ENCODE data around the gene GRM6.
A peak's percentile ranks its signal among the peaks of the same experiment; 100 is the strongest.

Gene GRM6

GRCh38 chr5:178994580-178995340 is at the start of gene GRM6:
Gene GRM6 (minus strand): TSS chr5:178995320. CDS start chr5:178994944, 376 bp downstream.
- no peak for DNase-seq (ENCODE audit: low read depth)

- DNase-seq (ENCODE audit: low read depth): no peak
These were observed 49.6 kb upstream of the GRM6 start for GRCh38 chr5:179044765-179045164.

GRCh38 chr5:179033004-179033580 is 38.0 kb upstream of the GRM6 start:
- DNase-seq (ENCODE audit: low read depth): no peak

- peak; percentile 81 for DNase-seq (ENCODE audit: low read depth)
These were observed 28.5 kb upstream of the GRM6 start, which contains the start of gene ZNF879 for GRCh38 chr5:179023528-179024189. Gene ZNF879 (plus strand): TSS chr5:179023804. CDS start chr5:179025005, 1,201 bp downstream.

- DNase-seq (ENCODE audit: low read depth): no peak
These were observed 13.5 kb upstream of the GRM6 start for GRCh38 chr5:179008667-179009066.

- DNase-seq (ENCODE audit: low read depth): no peak
These were observed 11.4 kb upstream of the GRM6 start for GRCh38 chr5:179006564-179006963.

- DNase-seq (ENCODE audit: low read depth): no peak
These were observed 3.3 kb upstream of the GRM6 start for GRCh38 chr5:178998441-178998840.

GRCh38 chr5:178997191-178997590 is 2.1 kb upstream of the GRM6 start:
- DNase-seq (ENCODE audit: low read depth): no peak

- no peak for DNase-seq (ENCODE audit: low read depth)
These were observed 1.0 kb upstream of the GRM6 start for GRCh38 chr5:178996156-178996555.

GRCh38 chr5:178995341-178995690 is 196 bp upstream of the GRM6 start:
- DNase-seq (ENCODE audit: low read depth): no peak

GRCh38 chr5:178993955-178994579 is 1.1 kb downstream of the GRM6 start:
- DNase-seq (ENCODE audit: low read depth): no peak

GRCh38 chr5:178993236-178993765 is 1.8 kb downstream of the GRM6 start:
- no peak for DNase-seq (ENCODE audit: low read depth)

GRCh38 chr5:178992291-178992895 is 2.7 kb downstream of the GRM6 start:
- DNase-seq (ENCODE audit: low read depth): no peak

GRCh38 chr5:178991190-178992145 is 3.7 kb downstream of the GRM6 start:
- DNase-seq (ENCODE audit: low read depth): no peak

- no peak for DNase-seq (ENCODE audit: low read depth)
These were observed 4.6 kb downstream of the GRM6 start for GRCh38 chr5:178990491-178990890.

- DNase-seq (ENCODE audit: low read depth): no peak
These were observed 5.8 kb downstream of the GRM6 start for GRCh38 chr5:178989311-178989710.

- DNase-seq (ENCODE audit: low read depth): no peak
These were observed 6.5 kb downstream of the GRM6 start for GRCh38 chr5:178988436-178989220.

GRCh38 chr5:178986326-178986960 is 8.7 kb downstream of the GRM6 start:
- no peak for DNase-seq (ENCODE audit: low read depth)
